ENCODE measurements around the gene SH3RF1.

SH3RF1 gene

GRCh38 chr4:169103966-169104412, 166.8 kb downstream of the SH3RF1 start:
- DNase-seq (ENCODE audit: low spot score) = peak; percentile 14

GRCh38 chr4:169102026-169102425, 168.7 kb downstream of the SH3RF1 start:
- peak; percentile 26 for DNase-seq (ENCODE audit: low spot score)

GRCh38 chr4:169100670-169101101, 170.1 kb downstream of the SH3RF1 start:
- DNase-seq (ENCODE audit: low spot score) = no peak

GRCh38 chr4:169099771-169100180, 171.0 kb downstream of the SH3RF1 start:
- peak; percentile 27 for DNase-seq (ENCODE audit: low spot score)

GRCh38 chr4:169098969-169099690, 171.6 kb downstream of the SH3RF1 start:
- no peak for DNase-seq (ENCODE audit: low spot score)

GRCh38 chr4:169098532-169098931, 172.2 kb downstream of the SH3RF1 start:
- no peak for DNase-seq (ENCODE audit: low spot score)

GRCh38 chr4:169098054-169098497, 172.7 kb downstream of the SH3RF1 start:
- DNase-seq (ENCODE audit: low spot score) = no peak

- DNase-seq (ENCODE audit: low spot score) = no peak
Measured at GRCh38 chr4:169096221-169096620, 174.5 kb downstream of the SH3RF1 start.

GRCh38 chr4:169094656-169095231, 176.0 kb downstream of the SH3RF1 start:
- DNase-seq (ENCODE audit: low spot score) = no peak

GRCh38 chr4:169092889-169093522, 177.8 kb downstream of the SH3RF1 start:
- DNase-seq (ENCODE audit: low spot score) = no peak

- DNase-seq (ENCODE audit: low spot score) = no peak
Measured at GRCh38 chr4:169090484-169091215, 180.1 kb downstream of the SH3RF1 start.

GRCh38 chr4:169089004-169089403, 181.8 kb downstream of the SH3RF1 start:
- DNase-seq (ENCODE audit: low spot score) = no peak

- DNase-seq (ENCODE audit: low spot score) = no peak
Measured at GRCh38 chr4:169084954-169085353, 185.8 kb downstream of the SH3RF1 start.

- DNase-seq (ENCODE audit: low spot score) = peak; percentile 43
Measured at GRCh38 chr4:169080981-169081380, 189.8 kb downstream of the SH3RF1 start.

GRCh38 chr4:169079942-169080827, 190.6 kb downstream of the SH3RF1 start:
- DNase-seq (ENCODE audit: low spot score) = peak; percentile 25

- no peak for DNase-seq (ENCODE audit: low spot score)
Measured at GRCh38 chr4:169074117-169074516, 196.6 kb downstream of the SH3RF1 start.

- DNase-seq (ENCODE audit: low spot score) = no peak
Measured at GRCh38 chr4:169071747-169072146, 199.0 kb downstream of the SH3RF1 start.

GRCh38 chr4:169070895-169071218, 199.9 kb downstream of the SH3RF1 start:
- no peak for DNase-seq (ENCODE audit: low spot score)

- DNase-seq (ENCODE audit: low spot score) = peak; percentile 89
Measured at GRCh38 chr4:169070071-169070894, 200.5 kb downstream of the SH3RF1 start.

- no peak for DNase-seq (ENCODE audit: low spot score)
Measured at GRCh38 chr4:169068423-169068822, 202.3 kb downstream of the SH3RF1 start.

- no peak for DNase-seq (ENCODE audit: low spot score)
Measured at GRCh38 chr4:169066934-169067333, 203.8 kb downstream of the SH3RF1 start.

Measured in GM03348 (cell line).